NCI-H187 (cell line): ENCODE data around the gene PCDHA2.
"Not testable (repeated sequence)": the region's sequence is repeated elsewhere in the genome, so short reads cannot be mapped to it uniquely, and the experiment has no call there.

Source experiments
- DNase-seq, 2 experiments: peaks; one replicate each; lab custom pipeline; 2025; lab: John Stamatoyannopoulos, UW

Gene PCDHA2

GRCh38 chr5:140821375-140822280, 27.0 kb downstream of the PCDHA2 start, which contains the start of gene PCDHA5:
PCDHA5 (plus strand) TSS chr5:140821613.
- no peak for DNase-seq

DNA sequence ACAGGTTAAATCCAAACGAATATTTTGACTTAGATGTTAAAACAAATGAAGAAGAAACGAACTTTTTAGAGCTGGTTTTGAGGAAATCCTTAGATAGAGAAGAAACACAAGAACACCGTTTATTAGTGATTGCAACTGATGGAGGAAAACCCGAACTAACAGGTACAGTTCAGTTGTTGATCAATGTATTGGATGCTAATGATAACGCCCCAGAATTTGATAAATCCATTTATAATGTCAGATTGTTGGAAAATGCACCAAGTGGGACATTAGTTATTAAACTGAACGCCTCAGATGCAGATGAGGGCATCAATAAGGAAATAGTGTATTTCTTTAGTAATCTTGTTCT, 27.6 kb downstream of the PCDHA2 start:
- no peak for DNase-seq

GRCh38 chr5:140822969-140823368, 28.3 kb downstream of the PCDHA2 start:
- DNase-seq = not testable (repeated sequence)

GRCh38 chr5:140823475-140823874, 28.8 kb downstream of the PCDHA2 start:
- DNase-seq = no peak

DNA sequence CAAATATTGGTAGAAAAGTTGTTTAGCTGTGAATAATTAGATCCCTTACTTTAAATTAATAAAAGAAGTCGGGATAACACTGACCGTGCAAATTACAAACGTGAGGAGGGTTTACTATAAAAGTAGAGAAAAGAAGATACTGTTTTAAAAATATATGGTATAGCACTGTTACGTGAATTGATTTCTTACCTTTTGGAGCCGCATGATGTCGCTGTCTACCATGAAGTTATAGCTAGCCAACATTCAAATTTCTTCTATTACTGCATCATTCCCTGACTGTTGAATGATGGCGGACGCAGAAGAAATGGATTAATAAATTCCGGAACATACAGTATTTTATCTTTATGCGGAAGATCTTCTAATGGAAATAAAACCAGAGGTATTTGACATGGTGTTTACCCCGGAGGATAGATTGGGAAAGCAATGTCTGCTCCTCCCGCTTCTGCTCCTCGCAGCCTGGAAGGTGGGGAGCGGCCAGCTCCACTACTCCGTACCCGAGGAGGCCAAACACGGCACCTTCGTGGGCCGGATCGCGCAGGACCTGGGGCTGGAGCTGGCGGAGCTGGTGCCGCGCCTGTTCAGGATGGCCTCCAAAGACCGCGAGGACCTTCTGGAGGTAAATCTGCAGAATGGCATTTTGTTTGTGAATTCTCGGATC, 33.2 kb downstream of the PCDHA2 start, which contains the start of gene PCDHA6:
Gene PCDHA6 (plus strand): TSS at position 257 of the 658 bp plus-strand sequence. CDS start 132 bp downstream, at position 389.
- DNase-seq = no peak

DNA sequence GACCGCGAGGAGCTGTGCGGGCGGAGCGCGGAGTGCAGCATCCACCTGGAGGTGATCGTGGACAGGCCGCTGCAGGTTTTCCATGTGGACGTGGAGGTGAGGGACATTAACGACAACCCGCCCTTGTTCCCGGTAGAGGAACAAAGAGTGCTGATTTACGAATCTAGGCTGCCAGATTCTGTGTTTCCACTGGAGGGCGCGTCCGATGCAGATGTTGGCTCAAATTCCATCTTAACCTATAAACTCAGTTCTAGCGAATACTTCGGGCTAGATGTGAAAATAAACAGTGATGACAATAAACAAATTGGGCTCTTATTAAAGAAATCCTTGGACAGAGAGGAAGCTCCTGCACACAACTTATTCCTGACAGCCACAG, 33.7 kb downstream of the PCDHA2 start:
- DNase-seq = no peak

GRCh38 chr5:140829511-140830501, 35.2 kb downstream of the PCDHA2 start:
- DNase-seq = not testable (repeated sequence)

DNA sequence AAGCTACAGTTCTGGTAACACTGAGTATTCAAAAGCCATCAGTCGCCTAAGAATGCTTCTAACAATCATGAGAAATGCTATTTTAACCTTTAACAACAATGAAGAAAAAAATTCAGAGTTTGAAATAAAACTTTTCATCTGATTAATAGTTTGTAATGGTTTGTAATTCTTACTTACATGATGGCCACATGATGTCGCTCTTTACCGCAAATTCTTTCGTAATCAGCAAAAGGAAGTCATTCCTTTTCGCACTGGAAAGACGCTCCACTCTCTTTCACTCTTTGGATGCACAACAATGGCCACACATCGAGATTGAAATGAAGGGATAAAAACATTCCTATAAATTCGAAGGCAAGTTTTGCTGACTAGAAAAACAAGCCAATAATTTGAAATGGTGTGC, 39.3 kb downstream of the PCDHA2 start, which contains the start of gene PCDHA7:
Gene PCDHA7 (plus strand): TSS at position 277 of the 400 bp plus-strand sequence. CDS start 115 bp downstream, at position 392.
- DNase-seq = no peak

DNA sequence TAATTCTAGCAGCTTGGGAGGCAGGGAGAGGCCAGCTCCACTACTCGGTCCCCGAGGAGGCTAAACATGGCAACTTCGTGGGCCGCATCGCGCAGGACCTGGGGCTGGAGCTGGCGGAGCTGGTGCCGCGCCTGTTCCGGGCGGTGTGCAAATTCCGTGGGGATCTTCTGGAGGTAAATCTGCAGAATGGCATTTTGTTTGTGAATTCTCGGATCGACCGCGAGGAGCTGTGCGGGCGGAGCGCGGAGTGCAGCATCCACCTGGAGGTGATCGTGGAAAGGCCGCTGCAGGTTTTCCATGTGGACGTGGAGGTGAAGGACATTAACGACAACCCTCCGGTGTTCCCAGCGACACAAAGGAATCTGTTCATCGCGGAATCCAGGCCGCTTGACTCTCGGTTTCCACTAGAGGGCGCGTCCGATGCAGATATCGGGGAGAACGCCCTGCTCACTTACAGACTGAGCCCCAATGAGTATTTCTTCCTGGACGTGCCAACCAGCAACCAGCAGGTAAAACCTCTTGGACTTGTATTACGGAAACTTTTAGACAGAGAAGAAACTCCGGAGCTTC, 39.9 kb downstream of the PCDHA2 start:
- not testable (repeated sequence) for DNase-seq

DNA sequence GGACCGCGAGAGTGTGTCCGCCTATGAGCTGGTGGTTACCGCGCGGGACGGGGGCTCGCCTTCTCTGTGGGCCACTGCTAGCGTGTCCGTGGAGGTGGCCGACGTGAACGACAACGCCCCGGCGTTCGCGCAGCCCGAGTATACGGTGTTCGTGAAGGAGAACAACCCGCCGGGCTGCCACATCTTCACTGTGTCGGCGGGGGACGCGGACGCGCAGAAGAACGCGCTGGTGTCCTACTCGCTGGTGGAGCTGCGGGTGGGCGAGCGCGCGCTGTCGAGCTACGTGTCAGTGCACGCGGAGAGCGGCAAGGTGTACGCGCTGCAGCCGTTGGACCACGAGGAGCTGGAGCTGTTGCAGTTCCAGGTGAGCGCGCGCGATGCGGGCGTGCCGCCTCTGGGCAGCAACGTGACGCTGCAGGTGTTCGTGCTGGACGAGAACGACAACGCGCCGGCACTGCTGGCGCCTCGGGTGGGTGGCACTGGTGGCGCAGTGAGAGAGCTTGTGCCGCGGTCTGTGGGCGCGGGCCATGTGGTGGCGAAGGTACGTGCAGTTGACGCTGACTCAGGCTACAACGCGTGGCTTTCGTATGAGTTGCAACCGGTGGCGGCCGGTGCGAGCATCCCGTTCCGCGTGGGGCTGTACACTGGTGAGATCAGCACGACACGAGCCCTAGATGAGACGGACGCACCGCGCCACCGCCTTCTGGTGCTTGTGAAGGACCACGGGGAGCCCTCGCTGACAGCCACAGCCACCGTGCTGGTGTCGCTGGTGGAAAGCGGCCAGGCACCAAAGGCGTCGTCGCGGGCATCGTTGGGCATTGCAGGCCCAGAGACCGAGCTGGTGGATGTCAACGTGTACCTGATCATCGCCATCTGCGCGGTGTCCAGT, 41.2 kb downstream of the PCDHA2 start:
- no peak for DNase-seq

GRCh38 chr5:140840978-140841962, 46.6 kb downstream of the PCDHA2 start, which contains the start of gene PCDHA8:
PCDHA8 (plus strand) TSS chr5:140841187; CDS start chr5:140841322, 135 bp downstream.
- no peak for DNase-seq

GRCh38 chr5:140842798-140843733, 48.4 kb downstream of the PCDHA2 start:
- DNase-seq = no peak
